HG03139 (cell line): ENCODE measurements around the gene KIF3A.

Experiments
- ATAC-seq: cut with Tn5 transposase; IDR thresholded peaks from one replicate; pipeline ENCODE4 v1.9.1; 2021; ENCODE audit not compliant: unreplicated experiment

The KIF3A gene

GRCh38 chr5:132771503-132771998, 34.2 kb upstream of the KIF3A start:
- no peak for ATAC-seq

DNA sequence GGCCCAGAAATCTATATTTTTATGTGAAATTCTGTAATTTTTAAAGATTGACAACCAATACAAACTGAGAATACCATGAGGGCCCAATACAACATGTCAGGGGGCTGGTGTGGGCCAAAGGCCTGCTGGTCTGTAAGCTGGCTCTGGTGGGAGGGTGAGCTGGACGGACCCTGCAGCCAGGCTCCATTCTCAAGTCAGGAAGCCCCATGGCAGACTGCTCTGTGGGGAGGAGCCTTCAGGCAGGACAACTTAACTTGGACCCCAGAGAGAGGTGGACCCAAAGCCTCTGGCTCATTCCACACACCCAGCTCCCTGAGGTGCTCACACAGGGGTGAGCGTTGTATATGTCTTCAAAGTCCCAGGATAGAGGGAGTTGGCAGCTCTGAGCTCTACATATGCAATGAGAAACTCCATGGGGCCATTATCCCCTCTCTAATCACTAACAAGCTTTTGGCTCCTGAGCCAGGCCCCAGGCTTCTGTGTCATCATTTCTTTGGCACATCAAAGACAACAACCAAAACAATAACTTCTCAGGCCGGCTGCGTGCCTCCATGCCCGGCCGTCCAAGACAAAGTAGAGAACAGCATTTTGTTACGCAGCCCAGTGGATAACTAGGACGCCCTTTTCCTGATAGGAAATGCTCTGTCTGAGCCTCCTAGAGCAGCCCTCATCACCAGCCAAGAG, 33.3 kb upstream of the KIF3A start:
- ATAC-seq = no peak

GRCh38 chr5:132768485-132768868, 31.1 kb upstream of the KIF3A start:
- no peak for ATAC-seq

- no peak for ATAC-seq
These were observed 29.8 kb upstream of the KIF3A start for GRCh38 chr5:132767150-132767549.

DNA sequence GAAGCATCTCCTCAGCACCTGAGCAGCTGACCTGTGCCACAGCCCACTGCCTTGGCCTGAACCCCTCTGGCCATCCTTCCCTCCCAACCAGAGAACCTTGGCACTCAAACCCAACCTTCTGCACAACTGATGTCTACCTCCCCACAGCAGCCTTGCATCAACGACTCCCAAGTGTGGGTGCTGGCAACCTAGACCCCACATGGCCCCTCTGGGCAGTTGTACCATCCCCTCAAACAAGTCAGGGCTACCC, 29.4 kb upstream of the KIF3A start:
- ATAC-seq = no peak

DNA sequence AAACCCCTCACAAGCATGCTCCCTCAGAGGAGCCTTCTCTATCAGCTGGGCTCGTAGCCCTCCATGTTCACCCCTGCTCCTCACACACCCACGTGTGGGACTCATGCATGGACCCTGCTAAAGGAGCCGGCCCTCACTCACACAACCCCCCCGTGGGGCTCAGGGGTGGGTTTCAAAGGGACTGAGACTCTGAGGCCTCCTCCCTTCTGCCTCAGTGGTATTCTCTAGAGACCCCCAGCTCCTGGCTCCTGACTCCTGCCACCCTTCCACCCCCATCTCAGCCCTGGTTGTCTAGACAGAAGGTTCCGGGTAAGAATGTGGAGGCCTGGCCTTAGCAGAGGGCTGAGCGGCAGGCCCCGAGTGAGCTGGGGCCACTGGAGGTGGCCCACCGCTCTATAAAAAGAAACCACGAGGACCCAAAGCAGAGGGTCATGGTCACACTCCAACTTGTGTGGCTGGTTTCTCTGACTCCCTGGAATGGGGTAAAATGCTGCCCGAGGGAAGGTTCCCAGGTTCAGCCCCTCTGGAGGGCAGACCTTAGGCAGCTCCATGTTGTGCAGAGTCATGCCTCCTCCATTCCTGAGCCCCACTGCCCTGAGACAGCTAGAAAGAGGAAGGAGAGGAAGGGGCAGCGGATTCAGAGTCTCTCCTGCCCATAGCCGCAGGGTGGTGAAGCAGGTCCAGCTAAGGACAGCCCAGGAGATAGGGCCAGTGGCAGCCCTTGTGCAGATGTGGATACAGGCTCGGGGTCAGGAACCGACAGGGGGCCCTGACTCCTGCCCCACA, 28.9 kb upstream of the KIF3A start:
- no peak for ATAC-seq

GRCh38 chr5:132765311-132766019, 28.1 kb upstream of the KIF3A start:
- ATAC-seq = no peak

- no peak for ATAC-seq
These were observed 27.4 kb upstream of the KIF3A start for GRCh38 chr5:132764671-132765238.

DNA sequence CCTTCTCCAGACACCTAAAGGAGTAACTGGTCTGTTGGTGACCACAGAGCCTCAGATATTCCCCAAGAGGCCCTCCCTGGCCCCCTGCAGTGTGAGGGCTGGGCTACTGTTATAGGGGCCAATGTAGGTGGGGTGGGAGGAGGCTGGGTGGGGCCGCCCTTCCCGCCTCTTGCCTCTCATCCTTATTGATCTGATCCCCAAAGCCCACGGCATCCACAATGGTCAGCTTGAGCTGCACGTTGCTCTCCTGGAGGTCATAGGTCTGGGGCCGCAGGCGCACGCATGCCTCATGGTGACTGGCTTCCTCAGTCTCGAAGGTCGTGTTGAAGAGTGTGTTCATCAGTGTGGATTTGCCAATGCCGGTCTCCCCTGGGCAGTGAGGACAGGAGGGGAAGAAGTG, 26.7 kb upstream of the KIF3A start:
- ATAC-seq = no peak

DNA sequence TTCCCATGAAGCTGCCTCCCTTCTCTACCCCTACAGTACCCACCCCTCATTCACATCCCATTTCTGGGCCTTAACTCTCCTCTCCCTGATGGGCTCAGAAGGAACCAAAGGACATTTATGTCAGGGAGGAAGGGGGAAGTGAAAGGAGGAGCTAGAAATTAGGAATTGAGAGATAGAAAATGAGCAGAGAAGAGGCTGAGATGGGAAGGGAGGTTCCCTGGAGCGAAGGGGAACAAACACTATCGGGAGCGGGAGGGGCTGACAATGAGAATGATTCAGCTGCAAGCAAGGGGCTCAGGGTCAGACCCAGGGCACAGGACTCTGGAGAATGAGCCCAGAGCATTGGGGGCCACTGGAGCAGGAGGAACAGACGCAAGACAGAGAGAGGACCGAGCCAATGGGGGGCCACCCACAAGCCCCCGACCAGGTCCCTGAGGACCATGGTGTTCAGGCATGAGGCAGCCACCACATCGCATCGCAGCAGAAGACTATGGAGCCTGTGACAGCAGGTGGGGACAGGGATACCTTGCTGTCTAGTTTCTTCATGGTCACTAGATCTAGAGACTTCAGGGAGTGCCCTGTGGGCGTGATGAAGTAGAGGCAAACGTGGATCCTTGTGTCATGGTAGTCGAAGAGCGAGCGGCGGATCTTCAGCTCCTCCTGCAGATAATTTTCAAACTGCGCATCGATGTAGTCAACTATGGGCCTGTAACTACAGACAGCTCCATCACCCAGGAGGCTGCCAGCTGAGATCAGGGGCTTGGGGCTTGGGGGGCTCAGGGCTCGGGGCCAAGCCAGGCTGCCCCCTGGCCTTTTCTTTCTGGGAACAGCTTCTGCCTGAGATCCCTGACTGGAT, 26.1 kb upstream of the KIF3A start:
- no peak for ATAC-seq

- ATAC-seq = no peak
These were observed 25.1 kb upstream of the KIF3A start for GRCh38 chr5:132762246-132763000.

DNA sequence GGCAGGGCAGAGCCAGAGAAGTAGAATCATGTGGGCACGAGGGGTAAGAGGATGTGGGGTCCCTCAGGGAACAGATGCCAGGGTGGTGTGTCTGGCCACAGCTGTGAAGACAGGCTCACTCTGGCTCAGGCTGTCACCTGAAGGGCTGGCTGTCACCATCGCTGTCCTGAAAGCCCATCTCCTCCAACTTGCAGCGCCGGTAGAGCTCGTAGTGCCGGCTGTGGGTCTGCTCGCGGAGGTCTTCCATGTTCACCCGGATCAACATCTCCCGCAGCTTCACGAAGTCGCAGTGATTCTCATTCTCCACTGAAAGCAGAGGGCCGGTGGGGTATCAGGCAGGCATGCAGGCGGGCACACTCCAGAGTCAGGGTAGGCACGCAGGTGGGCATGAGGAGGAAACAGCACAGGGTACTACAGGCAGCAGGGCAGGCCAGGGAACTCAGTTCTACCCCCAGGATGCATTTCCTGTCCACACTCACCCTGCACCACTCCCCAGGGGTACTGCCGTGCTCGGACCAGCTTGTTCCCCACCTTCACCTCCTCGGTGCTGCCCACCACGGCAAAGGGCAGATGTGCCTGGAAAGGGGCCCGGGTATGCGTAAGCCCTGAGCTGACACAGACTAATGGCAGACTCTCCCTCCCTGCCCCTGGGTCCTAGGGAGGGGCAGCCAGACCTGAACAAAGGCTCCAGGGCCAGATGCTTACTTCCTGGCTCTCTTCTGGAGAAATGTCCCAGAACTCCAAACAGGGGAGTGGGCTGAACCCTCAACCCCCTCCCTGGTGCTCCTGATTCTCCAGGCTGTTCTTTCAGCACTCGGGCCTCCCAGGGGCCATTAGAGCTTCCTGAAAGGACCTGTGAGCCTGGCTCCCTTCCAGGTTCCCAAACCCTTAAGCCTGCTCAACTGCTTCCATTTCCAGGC, 24.2 kb upstream of the KIF3A start:
- no peak for ATAC-seq

- ATAC-seq = no peak
These were observed 23.4 kb upstream of the KIF3A start for GRCh38 chr5:132760601-132761317.

DNA sequence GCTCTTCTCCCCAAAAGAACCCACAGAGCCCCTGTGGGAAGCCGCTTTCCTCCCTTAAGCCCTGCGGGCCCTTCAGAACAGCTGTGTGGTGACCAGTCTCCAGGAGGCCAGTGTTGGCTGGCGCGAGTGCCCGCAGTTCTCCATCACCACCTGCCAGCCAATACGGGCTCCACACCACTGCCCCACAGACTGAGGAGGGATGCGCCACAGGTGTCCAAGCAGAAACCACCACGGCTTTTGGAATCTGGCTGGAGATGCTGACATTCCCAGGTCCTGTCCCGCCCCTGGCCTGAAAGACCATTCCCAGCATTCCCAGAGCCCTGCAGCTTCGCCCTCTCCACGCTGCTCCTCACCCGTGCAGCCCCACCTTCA, 22.7 kb upstream of the KIF3A start:
- ATAC-seq = no peak

DNA sequence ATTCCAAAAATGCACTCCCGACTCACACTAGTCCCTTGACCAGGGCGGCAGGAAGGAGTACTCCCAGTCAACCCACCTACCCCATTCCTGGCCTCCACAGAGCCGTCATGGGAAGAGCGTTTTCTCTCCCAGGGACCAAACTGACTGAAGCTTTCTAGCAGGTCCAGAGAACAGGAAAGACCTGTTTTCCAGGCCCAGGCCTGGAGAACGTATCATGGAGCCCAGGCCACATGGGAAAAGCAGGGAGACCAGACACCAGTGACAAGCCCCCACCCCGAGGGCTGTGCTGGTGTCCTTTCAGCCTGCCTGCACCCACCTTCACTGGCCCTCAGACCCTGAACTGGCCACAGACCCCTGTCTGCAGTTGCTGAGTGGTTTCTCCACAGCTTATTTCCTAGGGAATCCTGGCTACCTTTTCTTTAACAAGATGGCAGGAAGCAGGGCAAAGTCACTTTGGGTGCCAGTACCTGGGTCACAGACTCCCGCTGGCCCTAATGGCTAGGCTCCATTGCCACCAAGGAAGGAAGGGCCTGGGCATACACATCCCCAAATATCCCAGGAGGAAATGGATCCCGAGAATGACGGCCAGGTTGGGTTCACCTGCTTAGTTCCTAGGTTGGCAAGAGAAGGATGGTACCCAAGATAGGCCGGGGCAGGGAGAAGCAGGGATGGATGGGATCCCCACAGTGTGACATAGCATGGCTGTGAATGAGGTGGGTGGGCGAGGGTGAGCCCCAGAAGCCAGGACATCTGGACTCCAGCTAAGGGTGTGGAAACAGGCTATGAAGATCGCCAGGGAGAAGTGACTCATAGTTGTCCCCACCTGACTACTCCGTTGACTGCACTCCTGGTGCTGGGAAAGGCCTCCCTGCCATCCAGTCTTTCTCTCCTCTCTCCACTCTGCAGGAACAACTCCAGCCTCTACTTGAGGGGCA, 22.0 kb upstream of the KIF3A start:
- ATAC-seq = no peak

- no peak for ATAC-seq
These were observed 21.1 kb upstream of the KIF3A start for GRCh38 chr5:132758451-132758850.

DNA sequence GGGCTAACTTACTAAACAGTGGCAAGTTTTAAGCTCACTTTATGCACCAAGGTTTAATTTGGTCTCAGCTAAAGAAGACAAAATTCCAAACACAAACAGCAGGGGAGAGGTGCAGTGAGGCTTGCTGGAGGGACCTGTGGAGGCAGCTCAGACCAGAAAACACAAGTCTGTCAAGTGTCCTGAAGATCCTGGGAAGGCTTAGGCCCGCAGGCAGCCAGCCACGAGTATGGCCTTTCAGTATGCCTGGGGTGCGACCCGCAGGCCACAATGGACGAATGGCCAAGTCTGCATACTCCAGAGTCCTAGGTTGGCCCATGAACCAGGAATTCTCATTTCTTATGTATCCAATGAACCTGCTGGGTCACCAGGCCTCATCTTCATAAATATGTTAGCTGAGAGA, 19.2 kb upstream of the KIF3A start:
- no peak for ATAC-seq
